Anterior cingulate cortex (tissue), 58 donors: ENCODE measurements around the gene NEBL.

ENCODE experiments used
- DNase-seq, 58 donors: peaks; one replicate each; lab custom pipeline; 2025; lab: John Stamatoyannopoulos, UW

Gene NEBL

GRCh38 chr10:20740120-20740519, 157.0 kb downstream of the NEBL start:
- no peak for DNase-seq

GRCh38 chr10:20737107-20737506, 160.0 kb downstream of the NEBL start:
- no peak for DNase-seq
